GM10266 (cell line): ENCODE data around the gene MEOX2.

Experiments used
- DNase-seq: peaks from one replicate; pipeline ENCODE4 v3.0.0; 2012; ENCODE audit errors: extremely low spot score
- TF ChIP-seq, protein P1 (sequence below): IDR thresholded peaks from 2 replicates; pipeline ENCODE4 v1.5.1; 2012; ENCODE audit warnings: mild to moderate bottlenecking, low read depth; ENCODE audit not compliant: control insufficient read depth, insufficient read depth; ENCODE audit errors: missing control alignments

Gene MEOX2

DNA sequence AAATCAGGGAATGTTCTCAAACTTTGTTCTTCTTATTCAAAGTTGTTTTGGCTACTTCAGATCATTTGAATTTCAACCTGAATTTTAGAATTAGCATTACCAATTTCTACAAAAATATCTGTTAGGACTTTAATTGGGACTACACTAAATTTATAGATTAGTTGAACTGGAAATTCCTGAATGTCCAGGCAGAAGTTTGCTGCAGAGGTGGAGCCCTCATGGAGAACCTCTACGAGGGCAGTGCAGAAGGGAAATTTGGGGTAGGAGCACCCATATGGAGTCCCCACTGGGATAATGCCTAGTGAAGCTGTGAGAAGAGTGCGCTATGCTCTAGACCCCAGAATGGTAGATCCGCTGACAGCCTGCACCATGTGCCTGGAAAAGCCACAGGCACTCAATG, 101.9 kb downstream of the MEOX2 start:
- DNase-seq = no peak
- TF ChIP-seq, protein P1, sequence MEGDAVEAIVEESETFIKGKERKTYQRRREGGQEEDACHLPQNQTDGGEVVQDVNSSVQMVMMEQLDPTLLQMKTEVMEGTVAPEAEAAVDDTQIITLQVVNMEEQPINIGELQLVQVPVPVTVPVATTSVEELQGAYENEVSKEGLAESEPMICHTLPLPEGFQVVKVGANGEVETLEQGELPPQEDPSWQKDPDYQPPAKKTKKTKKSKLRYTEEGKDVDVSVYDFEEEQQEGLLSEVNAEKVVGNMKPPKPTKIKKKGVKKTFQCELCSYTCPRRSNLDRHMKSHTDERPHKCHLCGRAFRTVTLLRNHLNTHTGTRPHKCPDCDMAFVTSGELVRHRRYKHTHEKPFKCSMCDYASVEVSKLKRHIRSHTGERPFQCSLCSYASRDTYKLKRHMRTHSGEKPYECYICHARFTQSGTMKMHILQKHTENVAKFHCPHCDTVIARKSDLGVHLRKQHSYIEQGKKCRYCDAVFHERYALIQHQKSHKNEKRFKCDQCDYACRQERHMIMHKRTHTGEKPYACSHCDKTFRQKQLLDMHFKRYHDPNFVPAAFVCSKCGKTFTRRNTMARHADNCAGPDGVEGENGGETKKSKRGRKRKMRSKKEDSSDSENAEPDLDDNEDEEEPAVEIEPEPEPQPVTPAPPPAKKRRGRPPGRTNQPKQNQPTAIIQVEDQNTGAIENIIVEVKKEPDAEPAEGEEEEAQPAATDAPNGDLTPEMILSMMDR = no peak

DNA sequence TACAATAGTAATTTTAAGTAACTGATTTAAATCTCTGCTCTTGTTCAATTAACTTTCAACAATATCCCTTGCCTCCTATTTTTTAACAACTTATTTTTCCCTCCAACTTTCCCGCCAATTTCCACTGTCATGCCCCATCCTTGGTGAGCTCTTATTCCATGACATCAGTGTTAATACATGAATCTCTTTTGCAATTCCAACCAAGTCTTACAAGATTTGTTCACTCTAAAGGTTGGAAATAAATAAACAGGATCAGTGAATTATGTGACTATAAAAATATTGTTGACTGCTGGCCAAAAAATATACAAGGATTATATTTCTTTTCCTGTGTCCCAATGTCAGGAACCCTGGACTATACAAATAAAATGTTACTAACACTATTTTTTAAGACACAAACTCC, 103.7 kb downstream of the MEOX2 start:
- TF ChIP-seq, protein P1 = no peak
- no peak for DNase-seq

GRCh38 chr7:15581352-15581951, 105.0 kb downstream of the MEOX2 start:
- DNase-seq = no peak
- TF ChIP-seq, protein P1 = no peak

DNA sequence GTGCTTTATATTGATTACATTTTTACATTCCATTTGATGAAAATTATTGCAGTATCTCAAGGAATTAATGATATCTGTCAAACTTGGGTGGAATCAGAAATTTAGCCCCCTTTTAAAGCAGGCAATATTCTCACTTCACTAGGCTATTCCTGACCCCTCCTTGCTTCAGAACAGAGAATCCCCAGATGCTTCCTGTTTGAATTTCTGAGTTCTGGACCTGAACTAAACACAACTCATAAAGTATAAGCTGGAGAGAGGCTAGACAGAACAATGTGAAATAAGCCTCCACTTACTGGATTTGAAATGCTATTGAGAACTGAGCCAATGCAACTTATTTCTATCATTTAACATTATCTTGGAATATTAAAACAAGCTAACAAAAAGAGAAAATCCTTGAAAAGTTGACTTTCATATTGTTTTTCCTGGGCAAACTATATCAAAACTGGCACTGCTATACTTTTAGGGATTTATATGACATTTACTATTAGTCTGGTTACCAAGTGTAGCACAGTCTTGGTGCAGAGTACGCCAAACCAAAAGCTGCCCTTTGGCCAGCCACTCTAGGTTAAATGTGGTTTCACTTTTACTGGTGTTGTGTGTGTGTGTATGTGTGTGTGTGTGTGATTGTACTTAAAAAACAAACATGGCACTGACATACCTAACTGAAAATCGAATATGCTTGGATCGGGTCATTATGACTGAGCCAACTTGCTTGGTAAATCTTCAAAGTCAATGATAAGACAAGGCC, 105.7 kb downstream of the MEOX2 start:
- TF ChIP-seq, protein P1 = no peak
- no peak for DNase-seq

- TF ChIP-seq, protein P1 = no peak
- no peak for DNase-seq
Observed at GRCh38 chr7:15577600-15577999, 108.9 kb downstream of the MEOX2 start.

- DNase-seq = no peak
- TF ChIP-seq, protein P1 = no peak
Observed at GRCh38 chr7:15571301-15571878, 115.1 kb downstream of the MEOX2 start.

GRCh38 chr7:15567652-15568051, 118.8 kb downstream of the MEOX2 start:
- TF ChIP-seq, protein P1 = no peak
- no peak for DNase-seq
